Esophagus squamous epithelium (tissue), 5 donors: Measurements from ENCODE around the gene BET1L. TPM values are rescaled to one million over a fixed set of nuclear protein-coding genes. Genes with fewer than 3 reads are reported as not detected.

ENCODE experiments used
- DNase-seq: peaks from one replicate; lab custom pipeline; 2025; lab: John Stamatoyannopoulos, UW
- H3K27ac ChIP-seq, 4 donors: fragments of 200-600 bp; sonication (generic); one replicate each; pipeline ENCODE4 v1.5.1; 2016 to 2019; ENCODE audit warnings: mild to moderate bottlenecking in 1 of 4
- H3K27me3 ChIP-seq, 4 donors: fragments of 200-600 bp; sonication (generic); 1 replicate in 3 of 4; 2 replicates in 1 of 4; pipeline versions ENCODE4 v1.5.1 to v1.6.0; 2017 to 2021; ENCODE audit warnings: antibody characterized with exemption in 1 of 4
- H3K36me3 ChIP-seq, 3 donors: fragments of 200-600 bp; sonication (generic); one replicate each; pipeline ENCODE4 v1.5.1; 2016 to 2019
- H3K4me1 ChIP-seq, 3 donors: fragments of 200-600 bp; sonication (generic); one replicate each; pipeline ENCODE4 v1.5.1; 2017 to 2019
- H3K4me3 ChIP-seq, 4 donors: fragments of 200-600 bp; sonication (generic); 1 replicate in 3 of 4; 2 replicates in 1 of 4; pipeline ENCODE4 v1.5.1; 2016 to 2019; ENCODE audit warnings: mild to moderate bottlenecking in 2 of 4, moderate library complexity in 1 of 4
- H3K9me3 ChIP-seq, 3 donors: fragments of 200-600 bp; sonication (generic); one replicate each; pipeline ENCODE4 v1.5.1; 2016 to 2019
- CTCF ChIP-seq, 6 experiments: fragments of 450-650 bp in 4 of 6; fragments of 200-600 bp in 2 of 6; sonication (generic) in 2 of 6; IDR thresholded peaks; one replicate each; pipeline ENCODE4 v1.5.1; 2016 to 2019; ENCODE audit warnings: antibody characterized with exemption in 6 of 6, mild to moderate bottlenecking in 4 of 6, moderate library complexity in 4 of 6
- POLR2A ChIP-seq, 4 donors: fragments of 450-650 bp; IDR thresholded peaks; one replicate each; pipeline ENCODE4 v1.6.1; 2017; ENCODE audit warnings: antibody characterized with exemption in 4 of 4, mild to moderate bottlenecking in 4 of 4, moderate library complexity in 3 of 4
- WGBS, 2 donors: methylation state at CpG; one replicate each; pipeline ENCODE4 v1.1.5; 2018; 5-methylcytosine and 5-hydroxymethylcytosine counted together
- intact Hi-C: fragments of 100-400 bp; cut with DNase I; formaldehyde crosslinking; loops from one replicate; pipeline ENCODE4 v1.15.0; 2022
- total RNA-seq, 4 donors: library from RNA; depleted of rRNA; stranded (reverse); fragments of >200 nt; gene quantifications; one replicate each; pipeline ENCODE4 v1.1.0, GENCODE V29; 2016
- donor health status: DM: yes; HTN: yes; CAD: no.

Gene BET1L
- 10 to 100 TPM; 16.3 to 24.8 (median 17.1) TPM for total RNA-seq

GRCh38 chr11:207208-207862 is at the start of gene BET1L, which contains the start of gene RIC8A:
TSS of gene BET1L (minus strand) at chr11:207399. CDS start at chr11:207321, 78 bp downstream.
TSS of gene RIC8A (plus strand) at chr11:207708. CDS start at chr11:208855, 1,147 bp downstream.
- H3K36me3 ChIP-seq = peaks cover 24 to 67% (median 30%) of the 10 kb centered on the region in 3 donors
- WGBS, 2 donors = 0% methylated on average over 6 of the region's 63 CpGs; no CpG with 5 or more reads in 1 of the 2 donors
- H3K27ac ChIP-seq = peak within 1 kb of the TSS; percentile 96 to 100 (median 98)
- no peaks in the 10 kb centered on the region for H3K9me3 ChIP-seq
- peaks cover 29 to 73% (median 30%) of the 10 kb centered on the region in 3 donors for H3K4me1 ChIP-seq
- TF ChIP-seq POLR2A (IDR thresholded peaks at IDR 0.05) (peak in 3 of 4 donors; percentile 94 to 97 (median 96)), CTCF (IDR thresholded peaks at IDR 0.05) (peak in 2 of 6 experiments; percentile 10 to 22)
- no peaks in the 10 kb centered on the region for H3K27me3 ChIP-seq
- peak within 1 kb of the TSS; percentile 80 to 100 (median 90) for H3K4me3 ChIP-seq
- peak; percentile 95 for DNase-seq
- intact Hi-C loops = no loop called here

GRCh38 chr11:255816-256215 is 48.6 kb upstream of the BET1L start:
- H3K9me3 ChIP-seq = no peaks in the 10 kb centered on the region
- TF ChIP-seq POLR2A (IDR thresholded peaks at IDR 0.05) (no peak), CTCF (IDR thresholded peaks at IDR 0.05) (no peak)

GRCh38 chr11:255176-255575 is 48.0 kb upstream of the BET1L start:
- no peak for DNase-seq
- WGBS, 2 donors = 52 to 54% methylated on average over 3 of the region's 3 CpGs
- no peak for TF ChIP-seq CTCF (IDR thresholded peaks at IDR 0.05)
- TF ChIP-seq POLR2A (IDR thresholded peaks at IDR 0.05) = no peak
- intact Hi-C loops = no loop called here
- Histone ChIP-seq H3K4me3 (no peak overlapping the region), H3K27me3 (peaks cover 0 to 14% (median 0%) of the 10 kb centered on the region in 4 donors), H3K4me1 (no peaks in the 10 kb centered on the region), H3K27ac (no peak overlapping the region), H3K9me3 (no peaks in the 10 kb centered on the region), H3K36me3 (peaks cover 11 to 38% (median 23%) of the 10 kb centered on the region in 3 donors)

More at GRCh38 chr11:255816-256215, 48.6 kb upstream of the BET1L start:
- H3K27me3 ChIP-seq = peaks cover 0 to 14% (median 0%) of the 10 kb centered on the region in 4 donors
- WGBS, 2 donors = 94% methylated on average over 2 of the region's 2 CpGs
- intact Hi-C loops = no loop called here
- no peak overlapping the region for H3K4me3 ChIP-seq
- no peak for DNase-seq
- no peaks in the 10 kb centered on the region for H3K4me1 ChIP-seq
- no peak overlapping the region for H3K27ac ChIP-seq
- peaks cover 5 to 32% (median 21%) of the 10 kb centered on the region in 3 donors for H3K36me3 ChIP-seq

- no peaks in the 10 kb centered on the region for H3K9me3 ChIP-seq
- no peak overlapping the region for H3K27ac ChIP-seq
- H3K4me3 ChIP-seq = no peak overlapping the region
- intact Hi-C loops = no loop called here
- H3K27me3 ChIP-seq = peaks cover 0 to 1% (median 0%) of the 10 kb centered on the region in 4 donors
- no peak for DNase-seq
- H3K4me1 ChIP-seq = no peaks in the 10 kb centered on the region
- H3K36me3 ChIP-seq = peaks cover 14 to 51% (median 27%) of the 10 kb centered on the region in 3 donors
- TF ChIP-seq POLR2A (IDR thresholded peaks at IDR 0.05) (no peak), CTCF (IDR thresholded peaks at IDR 0.05) (no peak)
- WGBS, 2 donors = 89 to 95% methylated on average over 5 of the region's 5 CpGs
Measured at GRCh38 chr11:253886-254270, 46.7 kb upstream of the BET1L start.

GRCh38 chr11:253160-253885 is 46.1 kb upstream of the BET1L start:
- Histone ChIP-seq H3K27ac (no peak overlapping the region), H3K36me3 (peaks cover 14 to 57% (median 32%) of the 10 kb centered on the region in 3 donors), H3K4me1 (no peaks in the 10 kb centered on the region), H3K9me3 (no peaks in the 10 kb centered on the region), H3K27me3 (no peaks in the 10 kb centered on the region), H3K4me3 (no peak overlapping the region)
- no peak for DNase-seq
- intact Hi-C loops = no loop called here
- TF ChIP-seq POLR2A (IDR thresholded peaks at IDR 0.05) = no peak
- no peak for TF ChIP-seq CTCF (IDR thresholded peaks at IDR 0.05)
- WGBS, 2 donors = 72 to 73% methylated on average over 10 to 11 of the region's 13 CpGs
